PC-9 (cell line): Measurements from ENCODE around the gene ACSL1.

ENCODE experiments used
- CTCF ChIP-seq: fragments of 200-600 bp; sonication (generic); conservative IDR thresholded peaks from 2 replicates; pipeline ENCODE4 v1.6.1; 2017; ENCODE audit warnings: mixed run types, antibody characterized with exemption, mild to moderate bottlenecking, moderate library complexity
- EZH2 ChIP-seq: fragments of 200-600 bp; sonication (generic); IDR thresholded peaks from 2 replicates; pipeline ENCODE4 v1.8.0; 2017; ENCODE audit warnings: antibody characterized with exemption, low read depth

DNA sequence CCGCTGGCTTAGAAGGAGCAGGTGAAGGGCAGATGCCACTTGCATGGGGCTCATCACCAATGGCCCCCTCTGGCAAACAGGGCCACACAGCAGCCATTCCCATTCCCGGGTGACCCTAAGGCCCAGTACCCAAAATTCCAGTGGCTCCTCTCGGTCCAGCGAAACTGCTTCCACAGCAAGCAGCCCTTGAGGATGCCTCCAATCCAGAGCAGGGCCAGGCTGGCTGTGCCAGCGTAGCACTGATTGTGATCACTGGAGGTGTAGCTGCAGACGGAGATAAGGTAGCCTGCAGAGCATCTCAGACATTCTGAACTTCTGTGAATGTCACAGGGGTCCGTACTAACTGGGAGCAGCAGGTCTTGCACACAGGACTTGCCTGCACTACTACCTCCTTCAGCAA, 27.3 kb downstream of the ACSL1 start:
- TF ChIP-seq CTCF (no peak), EZH2 (no peak)
